Measurements from ENCODE around the gene ASNSD1.

Gene ASNSD1

DNA sequence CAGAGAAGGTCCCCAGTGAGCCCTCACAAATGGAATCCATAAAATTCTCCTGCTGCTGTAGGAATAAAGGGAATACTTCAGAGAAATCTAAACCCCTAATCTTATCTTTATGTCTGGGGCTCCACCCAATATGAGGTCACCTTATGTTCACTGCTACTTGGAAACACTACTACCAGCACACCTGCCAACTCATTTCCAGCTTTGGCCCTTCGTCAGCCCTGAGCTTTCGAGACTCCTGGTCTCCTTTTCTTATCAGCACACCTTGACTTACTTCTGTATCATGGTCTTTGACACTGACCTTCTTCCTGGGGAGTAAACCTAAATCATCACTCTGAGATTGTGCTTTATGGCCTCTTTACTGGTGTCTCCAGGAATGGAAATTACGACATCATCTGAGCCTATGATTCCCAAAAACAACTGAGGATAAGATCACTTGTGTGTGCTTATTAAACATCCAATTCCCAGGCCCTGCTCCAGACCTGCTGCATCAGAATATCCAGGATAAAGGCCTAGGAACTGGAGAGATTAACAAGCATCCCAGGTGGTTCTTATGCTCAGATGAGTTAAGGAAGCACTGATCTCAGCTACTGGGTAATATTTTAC lies 22.2 kb upstream of the ASNSD1 start:
- H3K36me3 ChIP-seq (ENCODE audit: insufficient read depth, low read length): no peaks in the 10 kb centered on the region
- no peaks in the 10 kb centered on the region for H3K27me3 ChIP-seq (ENCODE audit: insufficient read depth, low read length, poor library complexity)
- H3K79me2 ChIP-seq (ENCODE audit: insufficient read depth, low read length): no peaks in the 10 kb centered on the region
- H3K4me3 ChIP-seq (ENCODE audit: low read depth in 1 of 2, low read length in 2 of 2): no peak overlapping the region
- H2AFZ ChIP-seq (ENCODE audit: low read depth, low read length): no peak overlapping the region
- H3K4me2 ChIP-seq (ENCODE audit: insufficient read depth, low read length): no peak overlapping the region
- H3K4me1 ChIP-seq (ENCODE audit: insufficient read depth, low read length): no peaks in the 10 kb centered on the region
- DNase-seq (no peak), ATAC-seq (ENCODE audit: insufficient read depth, low read depth) (no peak)
- no peak for TF ChIP-seq EZH2 (IDR thresholded peaks at IDR 0.05; ENCODE audit: borderline replicate concordance, low read depth, low read length, severe bottlenecking)
- TF ChIP-seq, protein P1, sequence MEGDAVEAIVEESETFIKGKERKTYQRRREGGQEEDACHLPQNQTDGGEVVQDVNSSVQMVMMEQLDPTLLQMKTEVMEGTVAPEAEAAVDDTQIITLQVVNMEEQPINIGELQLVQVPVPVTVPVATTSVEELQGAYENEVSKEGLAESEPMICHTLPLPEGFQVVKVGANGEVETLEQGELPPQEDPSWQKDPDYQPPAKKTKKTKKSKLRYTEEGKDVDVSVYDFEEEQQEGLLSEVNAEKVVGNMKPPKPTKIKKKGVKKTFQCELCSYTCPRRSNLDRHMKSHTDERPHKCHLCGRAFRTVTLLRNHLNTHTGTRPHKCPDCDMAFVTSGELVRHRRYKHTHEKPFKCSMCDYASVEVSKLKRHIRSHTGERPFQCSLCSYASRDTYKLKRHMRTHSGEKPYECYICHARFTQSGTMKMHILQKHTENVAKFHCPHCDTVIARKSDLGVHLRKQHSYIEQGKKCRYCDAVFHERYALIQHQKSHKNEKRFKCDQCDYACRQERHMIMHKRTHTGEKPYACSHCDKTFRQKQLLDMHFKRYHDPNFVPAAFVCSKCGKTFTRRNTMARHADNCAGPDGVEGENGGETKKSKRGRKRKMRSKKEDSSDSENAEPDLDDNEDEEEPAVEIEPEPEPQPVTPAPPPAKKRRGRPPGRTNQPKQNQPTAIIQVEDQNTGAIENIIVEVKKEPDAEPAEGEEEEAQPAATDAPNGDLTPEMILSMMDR (IDR thresholded peaks at IDR 0.05; ENCODE audit: borderline replicate concordance, extremely low read depth, low read length, poor library complexity, severe bottlenecking): no peak
- no peaks in the 10 kb centered on the region for H3K9me3 ChIP-seq (ENCODE audit: insufficient read depth, low read length, severe bottlenecking)
- H3K27ac ChIP-seq (ENCODE audit: low read length): no peak overlapping the region
- H3K9ac ChIP-seq (ENCODE audit: low read depth, low read length): no peak overlapping the region
- H4K20me1 ChIP-seq (ENCODE audit: insufficient read depth, low read length): no peaks in the 10 kb centered on the region

DNA sequence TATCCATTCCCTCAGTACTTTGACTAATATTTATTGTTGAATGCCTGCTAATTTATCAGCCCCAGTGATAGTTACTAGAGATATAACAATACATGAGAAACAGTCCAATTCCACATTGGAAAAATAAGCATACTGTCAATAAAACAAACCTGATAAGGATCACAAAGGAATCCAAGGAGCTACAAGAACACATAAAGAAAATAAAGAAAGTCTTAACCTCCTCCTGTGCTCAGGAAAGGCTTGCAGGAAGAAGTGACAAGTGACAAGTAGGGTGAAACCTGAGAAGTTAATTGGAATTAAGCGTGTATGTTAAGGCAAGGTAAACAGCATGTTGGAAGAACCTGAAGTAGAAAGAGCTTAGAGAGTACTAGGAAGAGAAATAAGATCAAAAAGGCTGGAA lies 20.3 kb upstream of the ASNSD1 start:
- Histone ChIP-seq H2AFZ (ENCODE audit: low read depth, low read length) (peak overlapping the region; percentile 41; the same call in 1 of the 2 replicates), H3K9me3 (ENCODE audit: insufficient read depth, low read length, severe bottlenecking) (no peaks in the 10 kb centered on the region), H3K27ac (ENCODE audit: low read length) (no peak overlapping the region), H3K4me1 (ENCODE audit: insufficient read depth, low read length) (no peaks in the 10 kb centered on the region), H4K20me1 (ENCODE audit: insufficient read depth, low read length) (no peaks in the 10 kb centered on the region), H3K36me3 (ENCODE audit: insufficient read depth, low read length) (no peaks in the 10 kb centered on the region), H3K4me2 (ENCODE audit: insufficient read depth, low read length) (no peak overlapping the region), H3K9ac (ENCODE audit: low read depth, low read length) (no peak overlapping the region), H3K4me3 (ENCODE audit: low read depth in 1 of 2, low read length in 2 of 2) (no peak overlapping the region), H3K79me2 (ENCODE audit: insufficient read depth, low read length) (no peaks in the 10 kb centered on the region), H3K27me3 (ENCODE audit: insufficient read depth, low read length, poor library complexity) (no peaks in the 10 kb centered on the region)
- ATAC-seq (ENCODE audit: insufficient read depth, low read depth) (no peak), DNase-seq (no peak)
- TF ChIP-seq, protein P1 (IDR thresholded peaks at IDR 0.05; ENCODE audit: borderline replicate concordance, extremely low read depth, low read length, poor library complexity, severe bottlenecking): no peak
- no peak for TF ChIP-seq EZH2 (IDR thresholded peaks at IDR 0.05; ENCODE audit: borderline replicate concordance, low read depth, low read length, severe bottlenecking)

DNA sequence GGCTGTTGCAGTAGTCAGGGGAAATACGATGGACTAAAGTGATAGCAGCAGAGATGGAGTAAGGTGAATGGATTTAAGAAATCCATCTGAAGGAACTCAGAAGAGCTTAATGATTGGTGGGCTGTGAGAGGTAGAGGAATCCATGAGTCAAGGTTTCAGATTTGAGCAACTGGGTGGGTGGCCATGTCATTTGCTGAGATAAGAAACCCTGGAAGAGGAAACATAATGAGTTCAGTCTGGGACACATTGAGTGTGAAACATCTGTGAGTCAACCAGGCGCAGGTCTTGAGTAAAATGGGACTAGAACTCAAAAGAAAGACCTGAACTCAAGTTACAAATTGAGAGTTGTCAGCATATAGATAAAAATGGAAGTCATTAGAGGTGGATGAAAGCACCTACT lies 19.7 kb upstream of the ASNSD1 start:
- no peak for DNase-seq
- Histone ChIP-seq H3K79me2 (ENCODE audit: insufficient read depth, low read length) (no peaks in the 10 kb centered on the region), H3K4me3 (ENCODE audit: low read depth in 1 of 2, low read length in 2 of 2) (no peak overlapping the region), H3K9ac (ENCODE audit: low read depth, low read length) (no peak overlapping the region), H3K4me2 (ENCODE audit: insufficient read depth, low read length) (no peak overlapping the region), H3K27ac (ENCODE audit: low read length) (no peak overlapping the region), H3K27me3 (ENCODE audit: insufficient read depth, low read length, poor library complexity) (no peaks in the 10 kb centered on the region), H4K20me1 (ENCODE audit: insufficient read depth, low read length) (no peaks in the 10 kb centered on the region), H3K36me3 (ENCODE audit: insufficient read depth, low read length) (no peaks in the 10 kb centered on the region), H3K4me1 (ENCODE audit: insufficient read depth, low read length) (no peaks in the 10 kb centered on the region), H3K9me3 (ENCODE audit: insufficient read depth, low read length, severe bottlenecking) (no peaks in the 10 kb centered on the region), H2AFZ (ENCODE audit: low read depth, low read length) (0 out of 2 replicates have a peak overlapping the region, but pooled peaks have one; percentile 9)
- ATAC-seq (ENCODE audit: insufficient read depth, low read depth): no peak
- TF ChIP-seq, protein P1 (IDR thresholded peaks at IDR 0.05; ENCODE audit: borderline replicate concordance, extremely low read depth, low read length, poor library complexity, severe bottlenecking): no peak
- no peak for TF ChIP-seq EZH2 (IDR thresholded peaks at IDR 0.05; ENCODE audit: borderline replicate concordance, low read depth, low read length, severe bottlenecking)
